ENCODE data around the gene ARVCF. TPM values are rescaled to one million over a fixed set of nuclear protein-coding genes. Genes with fewer than 3 reads are reported as not detected.

The ARVCF gene
- total and polyA plus RNA-seq, 9 of the 15 experiments (the other 6 are each of a cell fraction or from before 2014, with no cell fraction given) = 0.03 to 97.4 (median 15.6) TPM

- TF ChIP-seq ATF3 (IDR thresholded peaks at IDR 0.05) = no peak
- no peak for TF ChIP-seq ATF3 (CRISPR knock-in tag; conservative IDR thresholded peaks at IDR 0.05)
- no peak for TF ChIP-seq EWSR1 (IDR thresholded peaks at IDR 0.05; ENCODE audit: borderline replicate concordance, low read depth, partially characterized antibody)
- TF ChIP-seq TGIF2 (CRISPR knock-in tag; IDR thresholded peaks at IDR 0.05) = no peak
- 0 out of 2 replicates have a peak, but pooled peaks have one; percentile 45 for TF ChIP-seq ILK (tag; IDR thresholded peaks at IDR 0.05; ENCODE audit: borderline replicate concordance, low read depth)
- no peak for TF ChIP-seq ZNF395 (CRISPR knock-in tag; IDR thresholded peaks at IDR 0.05)
- no peak for TF ChIP-seq ZNF696 (CRISPR knock-in tag; conservative IDR thresholded peaks at IDR 0.05)
- TF ChIP-seq CHD2 (IDR thresholded peaks at IDR 0.05; ENCODE audit: low read depth, low read length) = no peak
- no peak for TF ChIP-seq NR0B1 (IDR thresholded peaks at IDR 0.05; ENCODE audit: partially characterized antibody)
- no peak for TF ChIP-seq E2F5 (CRISPR knock-in tag; IDR thresholded peaks at IDR 0.05)
- no peak for TF ChIP-seq DDX20 (tag; IDR thresholded peaks at IDR 0.05; ENCODE audit: low read depth)
- no peak for TF ChIP-seq ZFP1 (CRISPR knock-in tag; IDR thresholded peaks at IDR 0.05)
- TF ChIP-seq MAFF (IDR thresholded peaks at IDR 0.05; ENCODE audit: low read length) = no peak
- 0 out of 2 replicates have a peak, but pooled peaks have one; percentile 10 for TF ChIP-seq ETV1 (tag; conservative IDR thresholded peaks at IDR 0.05; ENCODE audit: low read depth)
- TF ChIP-seq PHF8 (IDR thresholded peaks at IDR 0.05; ENCODE audit: borderline replicate concordance, low read length) = no peak
- no peak for TF ChIP-seq SMARCA4 (IDR thresholded peaks at IDR 0.05)
- no peak for TF ChIP-seq SNRNP70 (optimal IDR thresholded peaks at IDR 0.05; ENCODE audit: low read depth, low read length)
- TF ChIP-seq AFF1 (IDR thresholded peaks at IDR 0.05; ENCODE audit: low read depth in 1 of 2, partially characterized antibody in 2 of 2) = no peak
- no peak for TF ChIP-seq RFX7 (CRISPR knock-in tag; IDR thresholded peaks at IDR 0.05)
Measured at GRCh38 chr22:20057596-20058268, 41.1 kb upstream of the ARVCF start (continued).

Measured in K562 (cell line).